Omental fat pad (tissue), 4 donors: ENCODE data around the gene SLC44A2. TPM values are rescaled to one million over a fixed set of nuclear protein-coding genes. Genes with fewer than 3 reads are reported as not detected.
A peak's percentile ranks its signal among the peaks of the same experiment; 100 is the strongest.

Experiments used
- ATAC-seq: fragments of 150-250 bp; one replicate; pipeline ENCODE4 v1.9.1; 2016; ENCODE audit warnings: mild to moderate bottlenecking, moderate library complexity; ENCODE audit not compliant: low FRiP score
- DNase-seq: peaks from one replicate; pipeline ENCODE4 v3.0.0-alpha.2; 2019; ENCODE audit warnings: low spot score
- CTCF ChIP-seq, 3 donors: fragments of 450-650 bp; IDR thresholded peaks; one replicate each; pipeline ENCODE4 v1.5.1; 2016 to 2017; ENCODE audit warnings: antibody characterized with exemption in 3 of 3, mild to moderate bottlenecking in 3 of 3, moderate library complexity in 2 of 3
- total RNA-seq, 4 donors: library from RNA; depleted of rRNA; stranded (reverse); fragments of >200 nt; gene quantifications; one replicate each; pipeline ENCODE4 v1.1.0, GENCODE V29; 2016

The SLC44A2 gene
- total RNA-seq, 4 donors from 2014 or later: 49.3 to 114 (median 85.0) TPM

GRCh38 chr19:10646456-10647159 lies 21.3 kb downstream of the SLC44A2 start:
- DNase-seq (no peak), ATAC-seq (no peak)
- no peak for TF ChIP-seq CTCF (IDR thresholded peaks at IDR 0.05)

- no peak for TF ChIP-seq CTCF (IDR thresholded peaks at IDR 0.05)
- ATAC-seq: no peak
- DNase-seq: no peak
These were observed 23.0 kb downstream of the SLC44A2 start for GRCh38 chr19:10648360-10648759.

GRCh38 chr19:10651851-10652250 lies 26.5 kb downstream of the SLC44A2 start:
- TF ChIP-seq CTCF (IDR thresholded peaks at IDR 0.05): no peak
- ATAC-seq (no peak), DNase-seq (no peak)

- peak; percentile 21 for ATAC-seq
- no peak for DNase-seq
- no peak for TF ChIP-seq CTCF (IDR thresholded peaks at IDR 0.05)
These were observed 28.1 kb downstream of the SLC44A2 start for GRCh38 chr19:10653482-10653731.

- no peak for TF ChIP-seq CTCF (IDR thresholded peaks at IDR 0.05)
- ATAC-seq: peak; percentile 90
- peak; percentile 98 for DNase-seq
These were observed 28.6 kb downstream of the SLC44A2 start, which contains the start of gene ILF3 for GRCh38 chr19:10653732-10654609. Gene ILF3 (plus strand): TSS chr19:10654346. CDS start chr19:10670606, 16,260 bp downstream.

- no peak for TF ChIP-seq CTCF (IDR thresholded peaks at IDR 0.05)
- ATAC-seq: peak; percentile 12
- DNase-seq: no peak
These were observed 29.5 kb downstream of the SLC44A2 start for GRCh38 chr19:10654610-10655456.
